Astrocyte of the cerebellum (primary cell): Measurements from ENCODE around the gene TSPAN14.

Experiments used
- DNase-seq: peaks from one replicate; pipeline ENCODE4 v3.0.0-alpha.2; 2011; ENCODE audit warnings: low read depth
- H3K4me3 ChIP-seq: 2 replicates; pipeline ENCODE4 v1.5.1; 2011; ENCODE audit warnings: mild to moderate bottlenecking, low read depth, low read length, moderate library complexity
- in situ Hi-C: cut with HindIII; loops from 2 replicates; pipeline ENCODE4 v1.10.0; 2017; ENCODE audit warnings: low sequenced_read_pairs
- TF ChIP-seq, protein P1 (sequence below): IDR thresholded peaks from 2 replicates; pipeline ENCODE4 v1.5.1; 2012; ENCODE audit warnings: low read length, low read depth, moderate library complexity, mild to moderate bottlenecking; ENCODE audit errors: missing control alignments

Gene TSPAN14

DNA sequence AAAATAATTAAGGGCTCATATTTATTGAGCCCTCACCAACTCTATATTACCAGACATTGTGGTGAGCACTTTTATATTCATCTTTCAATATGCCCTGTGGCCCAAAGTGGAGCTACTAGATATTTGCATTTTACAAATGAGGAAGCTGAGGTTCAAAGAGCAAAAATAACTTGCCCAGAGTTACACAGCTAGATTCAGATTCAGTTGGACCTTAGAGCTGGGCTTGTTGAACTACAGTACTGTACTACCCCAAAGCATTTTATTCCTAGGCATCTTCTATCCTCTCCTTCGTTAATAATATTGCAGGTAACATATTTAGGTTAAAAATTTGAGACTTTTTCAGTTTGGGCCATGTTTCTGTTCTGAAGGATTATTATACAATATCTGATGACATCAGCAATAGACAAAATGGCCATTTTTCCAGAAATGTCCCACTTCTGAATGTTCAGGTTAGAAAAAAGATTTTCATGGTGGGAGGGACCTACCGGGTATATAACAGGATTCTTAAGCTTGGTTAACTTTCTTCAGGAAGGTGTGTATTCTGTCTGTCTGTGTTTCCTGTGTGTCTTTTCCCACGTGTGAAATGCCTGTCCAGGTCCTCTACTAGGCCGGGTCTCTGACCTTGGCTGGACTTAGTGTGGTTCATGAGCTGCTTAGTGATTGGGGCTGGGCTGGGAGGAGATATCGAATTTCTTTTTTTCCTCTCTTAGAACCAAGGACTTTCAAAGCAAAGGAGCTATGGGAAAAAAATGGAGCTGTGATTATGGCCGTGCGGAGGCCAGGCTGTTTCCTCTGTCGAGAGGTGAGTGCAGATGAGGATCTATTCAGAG, 32.2 kb upstream of the TSPAN14 start:
- TF ChIP-seq, protein P1, sequence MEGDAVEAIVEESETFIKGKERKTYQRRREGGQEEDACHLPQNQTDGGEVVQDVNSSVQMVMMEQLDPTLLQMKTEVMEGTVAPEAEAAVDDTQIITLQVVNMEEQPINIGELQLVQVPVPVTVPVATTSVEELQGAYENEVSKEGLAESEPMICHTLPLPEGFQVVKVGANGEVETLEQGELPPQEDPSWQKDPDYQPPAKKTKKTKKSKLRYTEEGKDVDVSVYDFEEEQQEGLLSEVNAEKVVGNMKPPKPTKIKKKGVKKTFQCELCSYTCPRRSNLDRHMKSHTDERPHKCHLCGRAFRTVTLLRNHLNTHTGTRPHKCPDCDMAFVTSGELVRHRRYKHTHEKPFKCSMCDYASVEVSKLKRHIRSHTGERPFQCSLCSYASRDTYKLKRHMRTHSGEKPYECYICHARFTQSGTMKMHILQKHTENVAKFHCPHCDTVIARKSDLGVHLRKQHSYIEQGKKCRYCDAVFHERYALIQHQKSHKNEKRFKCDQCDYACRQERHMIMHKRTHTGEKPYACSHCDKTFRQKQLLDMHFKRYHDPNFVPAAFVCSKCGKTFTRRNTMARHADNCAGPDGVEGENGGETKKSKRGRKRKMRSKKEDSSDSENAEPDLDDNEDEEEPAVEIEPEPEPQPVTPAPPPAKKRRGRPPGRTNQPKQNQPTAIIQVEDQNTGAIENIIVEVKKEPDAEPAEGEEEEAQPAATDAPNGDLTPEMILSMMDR, result no peak
- in situ Hi-C loops, result no loop called here

DNA sequence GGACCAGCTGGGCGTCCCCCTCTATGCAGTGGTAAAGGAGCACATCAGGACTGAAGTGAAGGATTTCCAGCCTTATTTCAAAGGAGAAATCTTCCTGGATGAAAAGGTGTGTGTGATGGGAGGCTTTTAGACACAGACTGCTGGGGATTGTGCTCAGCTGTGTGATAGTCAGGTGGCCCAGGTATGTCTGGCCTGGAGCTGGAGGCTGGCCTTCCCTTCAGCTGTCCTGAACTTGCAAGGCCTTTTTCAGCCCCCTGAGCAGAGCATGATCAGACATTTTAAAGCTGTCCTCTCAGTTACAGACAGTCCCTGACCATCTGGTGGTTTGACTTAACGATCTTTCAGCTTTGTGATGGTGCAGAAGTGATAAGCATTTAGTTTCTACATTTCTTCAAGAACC, 28.2 kb upstream of the TSPAN14 start:
- DNase-seq, result no peak
- H3K4me3 ChIP-seq, result no peak overlapping the region
- in situ Hi-C loops, result no loop called here
- TF ChIP-seq, protein P1, result no peak

More for the DNA sequence above, 32.2 kb upstream of the TSPAN14 start:
- no peak for DNase-seq
- H3K4me3 ChIP-seq, result no peak overlapping the region

DNA sequence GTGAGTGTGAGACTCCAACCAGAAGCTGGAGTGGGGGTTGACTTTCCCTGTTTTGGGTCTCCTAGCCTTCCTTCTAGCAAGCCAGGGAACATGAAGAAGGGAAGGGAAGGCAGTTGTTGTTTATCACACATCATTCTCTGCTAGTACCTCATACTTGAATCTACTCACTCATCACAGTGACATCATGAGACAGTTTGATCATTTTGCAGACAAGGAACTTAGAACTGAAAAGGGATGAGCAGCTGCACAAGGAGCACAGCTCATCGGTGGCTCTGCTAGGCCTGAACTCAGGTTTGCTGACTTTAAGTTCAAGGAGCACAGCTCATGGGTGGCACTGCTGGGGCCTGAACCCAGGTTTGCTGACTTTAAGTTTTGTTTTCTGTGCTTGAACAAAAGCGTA, 26.6 kb upstream of the TSPAN14 start:
- H3K4me3 ChIP-seq, result no peak overlapping the region
- TF ChIP-seq, protein P1, result no peak
- in situ Hi-C loops, result no loop called here
- no peak for DNase-seq

DNA sequence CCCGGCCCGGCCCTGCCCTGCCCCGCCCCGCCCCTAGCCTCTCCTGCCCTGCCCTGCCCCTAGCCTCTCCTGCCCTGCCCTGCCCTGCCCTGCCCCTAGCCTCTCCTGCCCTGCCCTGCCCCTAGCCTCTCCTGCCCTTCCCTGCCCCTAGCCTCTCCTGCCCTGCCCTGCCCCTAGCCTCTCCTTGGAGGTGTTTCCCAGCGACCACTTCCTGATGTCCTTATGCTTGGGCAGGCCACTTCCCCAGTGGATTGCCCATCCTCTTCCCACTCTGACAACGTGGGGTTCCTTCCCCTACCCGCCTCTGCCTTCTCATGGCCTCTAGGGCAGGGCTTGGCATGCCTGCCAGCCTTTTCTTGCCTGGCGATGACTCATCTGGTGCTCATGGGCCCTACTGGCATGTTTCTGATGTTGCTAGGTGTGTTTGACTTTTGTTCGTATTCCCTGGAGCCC, 24.6 kb upstream of the TSPAN14 start:
- DNase-seq, result no peak
- in situ Hi-C loops, result no loop called here
- no peak overlapping the region for H3K4me3 ChIP-seq

DNA sequence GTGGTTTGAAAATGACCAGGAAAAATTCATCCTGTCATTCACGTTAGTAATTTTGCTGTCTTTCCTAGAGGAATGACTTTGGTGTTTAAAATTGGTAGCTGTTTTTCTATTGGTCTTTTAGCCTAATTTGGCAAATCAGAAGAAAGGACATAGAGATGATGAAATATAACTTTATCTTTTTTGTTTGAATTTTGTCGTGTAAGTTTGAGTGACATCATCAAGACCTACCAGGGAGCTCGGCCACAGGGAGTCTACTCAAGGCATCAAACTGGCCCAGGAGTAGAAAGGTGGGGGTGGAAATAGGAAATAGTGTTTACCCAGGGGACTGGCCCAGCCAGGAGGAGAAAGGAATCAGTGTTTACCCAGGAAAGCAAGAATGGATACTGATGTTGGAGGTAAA, 21.0 kb upstream of the TSPAN14 start:
- H3K4me3 ChIP-seq, result no peak overlapping the region
- in situ Hi-C loops, result no loop called here
- TF ChIP-seq, protein P1, result no peak
- DNase-seq, result no peak

More for the DNA sequence above, 24.6 kb upstream of the TSPAN14 start:
- TF ChIP-seq, protein P1, result no peak

DNA sequence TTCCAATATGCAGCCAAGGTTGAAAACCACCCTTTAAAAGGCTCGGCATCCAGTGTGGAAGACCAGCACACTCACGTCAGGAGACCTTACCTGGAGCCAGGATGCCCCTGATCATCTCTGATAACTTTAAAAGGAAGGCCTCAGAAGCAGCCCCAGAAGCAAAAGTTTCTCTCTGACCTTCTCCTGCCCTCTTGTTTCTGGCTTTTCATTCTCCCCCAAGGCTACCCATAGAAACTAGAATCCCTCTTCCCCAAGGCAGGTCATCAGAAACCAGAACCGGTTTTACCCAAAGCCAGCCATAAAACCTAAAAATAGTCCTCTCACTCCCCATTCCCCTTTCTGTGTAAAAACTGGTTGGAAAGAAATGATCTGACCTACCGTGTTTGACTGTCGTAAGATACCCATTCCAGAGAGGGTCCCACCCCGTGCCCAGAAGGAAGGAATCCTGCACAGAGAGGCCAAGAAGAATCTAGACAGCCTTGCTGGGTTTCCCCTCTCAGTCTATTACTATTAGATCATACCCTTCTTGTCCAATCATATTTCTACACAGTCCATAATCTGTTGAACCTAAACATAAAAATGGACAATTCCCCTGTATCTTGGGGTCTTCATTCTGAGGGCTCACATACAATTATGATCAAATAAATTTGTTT, 17.5 kb upstream of the TSPAN14 start:
- TF ChIP-seq, protein P1, result no peak
- H3K4me3 ChIP-seq, result no peak overlapping the region
- DNase-seq, result no peak
- in situ Hi-C loops, result no loop called here
